Kidney (tissue), 14 donors: Measurements from ENCODE around the gene PIR. TPM values are rescaled to one million over a fixed set of nuclear protein-coding genes. Genes with fewer than 3 reads are reported as not detected.

ENCODE experiments used
- DNase-seq, 5 donors: peaks; one replicate each; pipeline ENCODE4 v3.0.0-alpha.2; 2013 to 2020
- FAIRE-seq: peaks from 2 replicates; lab custom pipeline; 2012; peaks lifted over from hg19 to GRCh38; lab: Jason Lieb, UNC
- H3K27ac ChIP-seq, 2 donors: one replicate each; pipeline ENCODE4 v1.7.0; 2013; ENCODE audit warnings: low read depth in 2 of 2, low read length in 2 of 2, inconsistent platforms in 1 of 2
- H3K27me3 ChIP-seq: one replicate; pipeline ENCODE4 v1.7.1; 2013; ENCODE audit warnings: low read length, inconsistent platforms; ENCODE audit not compliant: control insufficient read depth, insufficient read depth
- H3K36me3 ChIP-seq, 3 donors: one replicate each; pipeline versions ENCODE4 v1.7.0 to v1.7.1; 2013; ENCODE audit warnings: low read length in 3 of 3, control low read depth in 1 of 3, inconsistent platforms in 1 of 3; ENCODE audit not compliant: insufficient read depth in 3 of 3, control insufficient read depth in 2 of 3
- H3K4me1 ChIP-seq, 3 donors: one replicate each; pipeline versions ENCODE4 v1.7.0 to v1.7.1; 2013; ENCODE audit warnings: low read length in 3 of 3, inconsistent platforms in 1 of 3, low read depth in 1 of 3; ENCODE audit not compliant: control insufficient read depth in 2 of 3, insufficient read depth in 2 of 3
- H3K4me3 ChIP-seq, 3 donors: one replicate each; pipeline versions ENCODE4 v1.7.0 to v1.8.1; 2013; ENCODE audit warnings: low read length in 3 of 3, control low read depth in 1 of 3, inconsistent platforms in 1 of 3
- H3K9ac ChIP-seq, 3 donors: one replicate each; pipeline versions ENCODE4 v1.7.0 to v1.7.1; 2013; ENCODE audit warnings: low read length in 3 of 3, control low read depth in 1 of 3, inconsistent platforms in 1 of 3
- H3K9me3 ChIP-seq, 3 donors: one replicate each; pipeline versions ENCODE4 v1.7.0 to v1.7.1; 2013; ENCODE audit warnings: low read length in 3 of 3, control low read depth in 1 of 3, inconsistent platforms in 1 of 3; ENCODE audit not compliant: control insufficient read depth in 2 of 3, insufficient read depth in 1 of 3
- CTCF ChIP-seq: IDR thresholded peaks from 3 replicates; pipeline ENCODE4 v1.5.1; 2012; ENCODE audit warnings: mild to moderate bottlenecking, moderate library complexity, borderline replicate concordance; ENCODE audit not compliant: insufficient read depth; ENCODE audit errors: extremely low read depth
- intact Hi-C: fragments of 100-400 bp; cut with DNase I; formaldehyde crosslinking; loops from one replicate; pipeline ENCODE4 v1.11.1; 2022
- polyA plus RNA-seq: library from polyadenylated mRNA; stranded (reverse); fragments of 350-450 nt; fragmentation: Illumina TruSeq; extraction: RNeasy Lipid Tissue Mini Kit (QIAGEN cat#74804); gene quantifications from one replicate; pipeline ENCODE4 v1.2.3, GENCODE V29; 2014; ENCODE audit warnings: low read depth, low replicate concordance; ENCODE audit not compliant: insufficient read depth
- total RNA-seq: library from RNA; stranded (reverse); fragmentation: NEBNext Ultra II Directional; extraction: Animal tissue kit (Norgen Biotek cat#: 25700); gene quantifications from one replicate; pipeline ENCODE4 v1.2.1, GENCODE V29; 2021
- donor health status: control.
- donor health status: control.
- donor health status: control.
- donor health status: control.
- donor health status: control.
- donor health status: DM: yes; HTN: yes; CAD: no.
- donor health status: Normal renal cell carcinoma (clear cell type).

The PIR gene
- total and polyA plus RNA-seq, 2 donors from 2014 or later: 7.0 to 36.5 TPM

- FAIRE-seq (no peak), DNase-seq (no peak)
- Histone ChIP-seq H3K9me3 (no peaks in the 10 kb centered on the region), H3K4me1 (no peaks in the 10 kb centered on the region), H3K9ac (no peak overlapping the region), H3K27me3 (peaks cover 9% of the 10 kb centered on the region), H3K4me3 (no peak overlapping the region), H3K27ac (no peak overlapping the region), H3K36me3 (no peaks in the 10 kb centered on the region)
- intact Hi-C loops: no loop called here
- no peak for TF ChIP-seq CTCF
Observed at GRCh38 chrX:15465896-15466651, 27.1 kb downstream of the PIR start.

GRCh38 chrX:15465347-15465746 is 27.8 kb downstream of the PIR start:
- no peak overlapping the region for H3K4me3 ChIP-seq
- no peaks in the 10 kb centered on the region for H3K4me1 ChIP-seq
- no peaks in the 10 kb centered on the region for H3K9me3 ChIP-seq
- no peak overlapping the region for H3K27ac ChIP-seq
- H3K27me3 ChIP-seq: peaks cover 9% of the 10 kb centered on the region
- H3K9ac ChIP-seq: no peak overlapping the region
- intact Hi-C loops: no loop called here
- no peak for TF ChIP-seq CTCF
- no peak for FAIRE-seq
- no peak for DNase-seq
- no peaks in the 10 kb centered on the region for H3K36me3 ChIP-seq

- Histone ChIP-seq H3K9me3 (no peaks in the 10 kb centered on the region), H3K4me3 (no peak overlapping the region), H3K36me3 (no peaks in the 10 kb centered on the region), H3K27me3 (peaks cover 8% of the 10 kb centered on the region), H3K9ac (no peak overlapping the region), H3K4me1 (no peaks in the 10 kb centered on the region), H3K27ac (no peak overlapping the region)
- intact Hi-C loops: no loop called here
- no peak for DNase-seq
- FAIRE-seq: no peak
- TF ChIP-seq CTCF: no peak
Observed at GRCh38 chrX:15464704-15465103, 28.4 kb downstream of the PIR start.

- FAIRE-seq (no peak), DNase-seq (no peak)
- no peak overlapping the region for H3K27ac ChIP-seq
- intact Hi-C loops: no loop called here
- H3K27me3 ChIP-seq: peaks cover 12% of the 10 kb centered on the region
- no peaks in the 10 kb centered on the region for H3K9me3 ChIP-seq
- no peaks in the 10 kb centered on the region for H3K36me3 ChIP-seq
- H3K4me1 ChIP-seq: no peaks in the 10 kb centered on the region
- no peak overlapping the region for H3K4me3 ChIP-seq
- no peak for TF ChIP-seq CTCF
- H3K9ac ChIP-seq: no peak overlapping the region
Observed at GRCh38 chrX:15451913-15452312, 41.2 kb downstream of the PIR start.
